HepG2 (cell line): Measurements from ENCODE around the gene ALKBH2. TPM values are rescaled to one million over a fixed set of nuclear protein-coding genes. Genes with fewer than 3 reads are reported as not detected.

Experiments used
- HNF4G ChIP-seq, 2 experiments: sonication (generic) in 1 of 2; formaldehyde crosslinking in 1 of 2; IDR thresholded peaks; 2 replicates each; pipeline versions ENCODE4 v1.4.0 to v1.6.1; 2011 to 2020; ENCODE audit warnings: borderline replicate concordance in 2 of 2, low read depth in 2 of 2, mild to moderate bottlenecking in 2 of 2, low read length in 1 of 2, missing genetic modification reagents in 1 of 2, moderate library complexity in 1 of 2
- HNRNPL ChIP-seq: fragments of 200-400 bp; formaldehyde crosslinking; IDR thresholded peaks from 2 replicates; pipeline ENCODE4 v1.6.1; 2017; ENCODE audit warnings: mild to moderate bottlenecking, low read depth, low read length
- XRCC5 ChIP-seq: fragments of 200-400 bp; formaldehyde crosslinking; optimal IDR thresholded peaks from 2 replicates; pipeline ENCODE3; 2017; ENCODE audit warnings: mild to moderate bottlenecking, low read length
- ZBTB38 ChIP-seq: sonication (generic); formaldehyde crosslinking; IDR thresholded peaks from 2 replicates; pipeline ENCODE4 v1.5.1; 2020; ENCODE audit warnings: mild to moderate bottlenecking, missing genetic modification reagents
- ZNF12 ChIP-seq: sonication (generic); formaldehyde crosslinking; IDR thresholded peaks from 2 replicates; pipeline ENCODE4 v1.5.0; 2020; ENCODE audit warnings: missing genetic modification reagents
- polyA plus RNA-seq, 8 experiments: library from polyadenylated mRNA; depleted of rRNA in 3 of 8; stranded (reverse) in 7 of 8; unstranded in 1 of 8; fragments of >200 nt; fragmentation: Illumina TruSeq in 4 of 8; extraction: Trizol in 4 of 8; gene quantifications; 2 replicates each; pipeline versions ENCODE4 v1.2.1 to v1.2.3, GENCODE V29; 2011 to 2016; ENCODE audit warnings: low read depth in 4 of 8, missing spikeins in 1 of 8, mixed read lengths in 1 of 8; ENCODE audit not compliant: insufficient read depth in 1 of 8
- total RNA-seq, 5 experiments: library from RNA; depleted of rRNA; stranded (reverse); fragments of >200 nt; fragmentation: Illumina TruSeq; extraction: Trizol; gene quantifications; 2 replicates each; pipeline ENCODE4 v1.2.3, GENCODE V29; 2016; ENCODE audit warnings: low read depth in 1 of 5
- TF ChIP-seq, protein P1 (sequence below): sonication (generic); formaldehyde crosslinking; IDR thresholded peaks from 2 replicates; pipeline ENCODE4 v1.5.0; 2020; ENCODE audit warnings: mild to moderate bottlenecking, missing genetic modification reagents
- TF ChIP-seq, protein P2 (sequence below): sonication (generic); formaldehyde crosslinking; IDR thresholded peaks from 2 replicates; pipeline ENCODE4 v1.5.0; 2020; ENCODE audit warnings: mild to moderate bottlenecking, missing genetic modification reagents, borderline replicate concordance
- TF ChIP-seq, protein P3 (sequence below): sonication (generic); formaldehyde crosslinking; IDR thresholded peaks from 2 replicates; pipeline ENCODE4 v1.5.0; 2020; ENCODE audit warnings: mild to moderate bottlenecking, missing genetic modification reagents, moderate library complexity

The ALKBH2 gene
- total and polyA plus RNA-seq, 2 of the 13 experiments (the other 11 are each of a cell fraction or from before 2014, with no cell fraction given), result 21.0 to 40.5 TPM

DNA sequence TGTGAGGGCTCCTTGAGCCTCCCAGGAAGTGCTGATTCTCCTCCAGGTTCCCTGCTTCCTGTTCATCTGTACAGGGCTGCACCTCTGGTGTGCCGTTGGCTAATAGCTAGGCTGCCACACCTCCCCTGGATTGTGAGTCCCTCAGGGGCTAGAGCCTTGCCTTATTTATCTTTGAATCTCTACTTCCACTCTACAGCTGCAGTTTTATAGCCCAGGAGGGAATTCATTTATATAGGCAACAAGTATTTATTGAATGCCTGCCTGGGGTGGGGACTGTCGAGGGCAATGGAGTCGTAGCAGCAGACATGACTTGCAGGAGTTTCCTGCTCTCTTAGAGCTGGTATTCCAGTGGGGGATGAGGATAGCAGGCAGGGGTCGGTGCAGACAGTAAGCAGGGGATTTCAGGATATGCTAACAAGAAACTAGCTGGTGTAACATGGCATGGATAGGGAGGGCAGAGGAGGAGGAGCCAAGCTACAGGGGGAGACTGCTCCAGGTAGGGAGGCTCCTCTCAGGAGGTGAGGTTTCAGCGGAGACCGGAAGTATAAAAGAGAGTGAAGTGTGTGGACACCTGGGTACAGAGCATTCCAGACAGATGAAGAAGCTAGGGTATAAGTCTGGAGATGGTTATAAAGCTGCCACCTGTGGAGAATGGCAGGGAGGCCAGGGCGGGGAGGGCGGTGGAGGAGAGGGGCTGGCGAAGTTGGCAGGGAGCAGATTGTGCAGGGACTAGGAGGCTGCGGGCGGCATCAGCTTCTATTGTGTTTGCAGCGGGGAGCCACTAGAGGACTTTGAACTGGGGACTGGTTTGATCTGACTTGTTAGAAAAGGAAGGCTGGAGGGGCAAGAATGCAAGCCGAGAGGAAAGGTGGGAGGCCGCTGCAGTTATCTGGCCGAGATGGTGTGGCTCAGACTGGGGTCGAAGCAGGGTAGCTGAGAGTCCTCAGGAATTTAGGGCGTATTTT, 23.7 kb downstream of the ALKBH2 start (continued):
- peak; percentile 39; the same call in 1 of the 2 replicates for TF ChIP-seq ZBTB38 (CRISPR knock-in tag)
- TF ChIP-seq, protein P1, sequence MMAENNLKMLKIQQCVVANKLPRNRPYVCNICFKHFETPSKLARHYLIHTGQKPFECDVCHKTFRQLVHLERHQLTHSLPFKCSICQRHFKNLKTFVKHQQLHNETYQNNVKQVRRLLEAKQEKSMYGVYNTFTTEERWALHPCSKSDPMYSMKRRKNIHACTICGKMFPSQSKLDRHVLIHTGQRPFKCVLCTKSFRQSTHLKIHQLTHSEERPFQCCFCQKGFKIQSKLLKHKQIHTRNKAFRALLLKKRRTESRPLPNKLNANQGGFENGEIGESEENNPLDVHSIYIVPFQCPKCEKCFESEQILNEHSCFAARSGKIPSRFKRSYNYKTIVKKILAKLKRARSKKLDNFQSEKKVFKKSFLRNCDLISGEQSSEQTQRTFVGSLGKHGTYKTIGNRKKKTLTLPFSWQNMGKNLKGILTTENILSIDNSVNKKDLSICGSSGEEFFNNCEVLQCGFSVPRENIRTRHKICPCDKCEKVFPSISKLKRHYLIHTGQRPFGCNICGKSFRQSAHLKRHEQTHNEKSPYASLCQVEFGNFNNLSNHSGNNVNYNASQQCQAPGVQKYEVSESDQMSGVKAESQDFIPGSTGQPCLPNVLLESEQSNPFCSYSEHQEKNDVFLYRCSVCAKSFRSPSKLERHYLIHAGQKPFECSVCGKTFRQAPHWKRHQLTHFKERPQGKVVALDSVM (CRISPR knock-in tag), result peak; percentile 59; the same call in 1 of the 2 replicates
- TF ChIP-seq XRCC5, result peak; percentile 25
- peak; percentile 48; the same call in 1 of the 2 replicates for TF ChIP-seq HNRNPL
- TF ChIP-seq, protein P2, sequence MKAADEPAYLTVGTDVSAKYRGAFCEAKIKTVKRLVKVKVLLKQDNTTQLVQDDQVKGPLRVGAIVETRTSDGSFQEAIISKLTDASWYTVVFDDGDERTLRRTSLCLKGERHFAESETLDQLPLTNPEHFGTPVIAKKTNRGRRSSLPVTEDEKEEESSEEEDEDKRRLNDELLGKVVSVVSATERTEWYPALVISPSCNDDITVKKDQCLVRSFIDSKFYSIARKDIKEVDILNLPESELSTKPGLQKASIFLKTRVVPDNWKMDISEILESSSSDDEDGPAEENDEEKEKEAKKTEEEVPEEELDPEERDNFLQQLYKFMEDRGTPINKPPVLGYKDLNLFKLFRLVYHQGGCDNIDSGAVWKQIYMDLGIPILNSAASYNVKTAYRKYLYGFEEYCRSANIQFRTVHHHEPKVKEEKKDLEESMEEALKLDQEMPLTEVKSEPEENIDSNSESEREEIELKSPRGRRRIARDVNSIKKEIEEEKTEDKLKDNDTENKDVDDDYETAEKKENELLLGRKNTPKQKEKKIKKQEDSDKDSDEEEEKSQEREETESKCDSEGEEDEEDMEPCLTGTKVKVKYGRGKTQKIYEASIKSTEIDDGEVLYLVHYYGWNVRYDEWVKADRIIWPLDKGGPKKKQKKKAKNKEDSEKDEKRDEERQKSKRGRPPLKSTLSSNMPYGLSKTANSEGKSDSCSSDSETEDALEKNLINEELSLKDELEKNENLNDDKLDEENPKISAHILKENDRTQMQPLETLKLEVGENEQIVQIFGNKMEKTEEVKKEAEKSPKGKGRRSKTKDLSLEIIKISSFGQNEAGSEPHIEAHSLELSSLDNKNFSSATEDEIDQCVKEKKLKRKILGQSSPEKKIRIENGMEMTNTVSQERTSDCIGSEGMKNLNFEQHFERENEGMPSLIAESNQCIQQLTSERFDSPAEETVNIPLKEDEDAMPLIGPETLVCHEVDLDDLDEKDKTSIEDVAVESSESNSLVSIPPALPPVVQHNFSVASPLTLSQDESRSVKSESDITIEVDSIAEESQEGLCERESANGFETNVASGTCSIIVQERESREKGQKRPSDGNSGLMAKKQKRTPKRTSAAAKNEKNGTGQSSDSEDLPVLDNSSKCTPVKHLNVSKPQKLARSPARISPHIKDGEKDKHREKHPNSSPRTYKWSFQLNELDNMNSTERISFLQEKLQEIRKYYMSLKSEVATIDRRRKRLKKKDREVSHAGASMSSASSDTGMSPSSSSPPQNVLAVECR, result peak; percentile 14; the same call in 1 of the 2 replicates
- TF ChIP-seq, protein P3, sequence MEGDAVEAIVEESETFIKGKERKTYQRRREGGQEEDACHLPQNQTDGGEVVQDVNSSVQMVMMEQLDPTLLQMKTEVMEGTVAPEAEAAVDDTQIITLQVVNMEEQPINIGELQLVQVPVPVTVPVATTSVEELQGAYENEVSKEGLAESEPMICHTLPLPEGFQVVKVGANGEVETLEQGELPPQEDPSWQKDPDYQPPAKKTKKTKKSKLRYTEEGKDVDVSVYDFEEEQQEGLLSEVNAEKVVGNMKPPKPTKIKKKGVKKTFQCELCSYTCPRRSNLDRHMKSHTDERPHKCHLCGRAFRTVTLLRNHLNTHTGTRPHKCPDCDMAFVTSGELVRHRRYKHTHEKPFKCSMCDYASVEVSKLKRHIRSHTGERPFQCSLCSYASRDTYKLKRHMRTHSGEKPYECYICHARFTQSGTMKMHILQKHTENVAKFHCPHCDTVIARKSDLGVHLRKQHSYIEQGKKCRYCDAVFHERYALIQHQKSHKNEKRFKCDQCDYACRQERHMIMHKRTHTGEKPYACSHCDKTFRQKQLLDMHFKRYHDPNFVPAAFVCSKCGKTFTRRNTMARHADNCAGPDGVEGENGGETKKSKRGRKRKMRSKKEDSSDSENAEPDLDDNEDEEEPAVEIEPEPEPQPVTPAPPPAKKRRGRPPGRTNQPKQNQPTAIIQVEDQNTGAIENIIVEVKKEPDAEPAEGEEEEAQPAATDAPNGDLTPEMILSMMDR (CRISPR knock-in tag), result peak; percentile 32
- TF ChIP-seq HNF4G (IDR thresholded peaks at IDR 0.05; ENCODE audit: borderline replicate concordance, low read depth, low read length), result 0 out of 2 replicates have a peak, but pooled peaks have one; percentile 7
- TF ChIP-seq HNF4G (CRISPR knock-in tag; IDR thresholded peaks at IDR 0.05; ENCODE audit: borderline replicate concordance, low read depth), result no peak
- TF ChIP-seq ZNF12 (CRISPR knock-in tag), result 0 out of 2 replicates have a peak, but pooled peaks have one; percentile 14
- TF ChIP-seq, all 625 proteins: peak for 13
